OCI-LY3 (cell line): ENCODE results near the gene TRMT1.

Experiments used
- H2AFZ ChIP-seq: fragments of 200-600, 300-600 bp; shearing (Covaris generic); 2 replicates; pipeline ENCODE4 v1.6.0; 2014; ENCODE audit warnings: antibody characterized with exemption, low read depth, low read length
- H3K27ac ChIP-seq: fragments of 200-600, 300-600 bp; sonication (generic); 2 replicates; pipeline ENCODE4 v1.5.1; 2014; ENCODE audit warnings: mild to moderate bottlenecking, low read length, moderate library complexity, mixed read lengths
- H3K27me3 ChIP-seq: fragments of 200-600, 300-600 bp; sonication (generic); 2 replicates; pipeline ENCODE4 v1.6.1; 2014; ENCODE audit warnings: low read depth, low read length, mixed read lengths
- H3K36me3 ChIP-seq: fragments of 200-600, 300-600 bp; sonication (generic); replicated peaks from 2 replicates; pipeline ENCODE3; 2014; ENCODE audit warnings: low read depth, low read length, mixed read lengths
- H3K4me1 ChIP-seq: fragments of 300-600, 200-600 bp; sonication (generic); 2 replicates; pipeline ENCODE4 v1.6.1; 2014; ENCODE audit warnings: low read length, mixed read lengths
- H3K4me2 ChIP-seq: fragments of 200-600, 300-600 bp; sonication (generic); 2 replicates; pipeline ENCODE4 v1.6.1; 2014; ENCODE audit warnings: low read length, mixed read lengths
- H3K4me3 ChIP-seq: fragments of 300-600, 200-600 bp; sonication (generic); 2 replicates; pipeline ENCODE4 v1.5.1; 2014; ENCODE audit warnings: antibody characterized with exemption, mild to moderate bottlenecking, low read length, moderate library complexity
- H3K79me2 ChIP-seq: fragments of 300-600, 200-600 bp; shearing (Covaris generic); 2 replicates; pipeline ENCODE4 v1.6.1; 2014; ENCODE audit warnings: mild to moderate bottlenecking, low read length, mixed read lengths
- H3K9ac ChIP-seq: fragments of 300-600, 200-600 bp; shearing (Covaris generic); 2 replicates; pipeline ENCODE4 v1.6.0; 2014; ENCODE audit warnings: mild to moderate bottlenecking, low read length, moderate library complexity
- H3K9me3 ChIP-seq: fragments of 200-600, 300-600 bp; shearing (Covaris generic); 2 replicates; pipeline ENCODE4 v1.6.1; 2014; ENCODE audit warnings: low read length, mixed read lengths; ENCODE audit not compliant: insufficient read depth
- H4K20me1 ChIP-seq: fragments of 200-600, 300-600 bp; sonication (generic); 2 replicates; pipeline ENCODE4 v1.6.1; 2016; ENCODE audit warnings: low read length, mixed read lengths; ENCODE audit not compliant: insufficient read depth
- CTCF ChIP-seq: fragments of 200-600, 300-600 bp; sonication (generic); IDR thresholded peaks from 2 replicates; pipeline ENCODE4 v1.5.1; 2014; ENCODE audit warnings: antibody characterized with exemption, low read length, low read depth
- EZH2phosphoT487 ChIP-seq: fragments of 200-600 bp; shearing (Covaris generic); IDR thresholded peaks from 2 replicates; pipeline ENCODE4 v1.6.1; 2018; ENCODE audit warnings: antibody characterized with exemption, mixed run types, low read depth

Gene TRMT1

GRCh38 chr19:13079542-13079986 lies 37.0 kb downstream of the TRMT1 start:
- H3K36me3 ChIP-seq = no peaks in the 10 kb centered on the region
- H4K20me1 ChIP-seq = no peaks in the 10 kb centered on the region
- H3K4me2 ChIP-seq = no peak overlapping the region
- no peak overlapping the region for H2AFZ ChIP-seq
- H3K9me3 ChIP-seq = no peaks in the 10 kb centered on the region
- H3K4me1 ChIP-seq = no peaks in the 10 kb centered on the region
- no peak overlapping the region for H3K9ac ChIP-seq
- TF ChIP-seq CTCF = no peak
- TF ChIP-seq EZH2phosphoT487 = no peak
- no peaks in the 10 kb centered on the region for H3K79me2 ChIP-seq
- no peak overlapping the region for H3K4me3 ChIP-seq
- H3K27me3 ChIP-seq = no peaks in the 10 kb centered on the region
- H3K27ac ChIP-seq = no peak overlapping the region

- Histone ChIP-seq H2AFZ (no peak overlapping the region), H3K9ac (no peak overlapping the region), H3K27me3 (no peaks in the 10 kb centered on the region), H3K4me3 (no peak overlapping the region), H3K27ac (no peak overlapping the region), H4K20me1 (no peaks in the 10 kb centered on the region), H3K4me2 (no peak overlapping the region), H3K36me3 (no peaks in the 10 kb centered on the region), H3K9me3 (no peaks in the 10 kb centered on the region), H3K79me2 (no peaks in the 10 kb centered on the region), H3K4me1 (no peaks in the 10 kb centered on the region)
- TF ChIP-seq CTCF (no peak), EZH2phosphoT487 (no peak)
These were observed 37.5 kb downstream of the TRMT1 start for GRCh38 chr19:13078897-13079541.

- Histone ChIP-seq H3K9me3 (no peaks in the 10 kb centered on the region), H3K27ac (no peak overlapping the region), H2AFZ (no peak overlapping the region), H3K4me3 (no peak overlapping the region), H3K4me1 (no peaks in the 10 kb centered on the region), H3K27me3 (no peaks in the 10 kb centered on the region), H3K9ac (no peak overlapping the region), H3K4me2 (no peak overlapping the region), H4K20me1 (no peaks in the 10 kb centered on the region), H3K79me2 (no peaks in the 10 kb centered on the region), H3K36me3 (no peaks in the 10 kb centered on the region)
- no peak for TF ChIP-seq CTCF
- no peak for TF ChIP-seq EZH2phosphoT487
These were observed 38.2 kb downstream of the TRMT1 start for GRCh38 chr19:13078381-13078780.

GRCh38 chr19:13077240-13077639 lies 39.3 kb downstream of the TRMT1 start:
- Histone ChIP-seq H3K27me3 (no peaks in the 10 kb centered on the region), H4K20me1 (no peaks in the 10 kb centered on the region), H3K4me1 (no peaks in the 10 kb centered on the region), H3K27ac (no peak overlapping the region), H3K36me3 (no peaks in the 10 kb centered on the region), H2AFZ (no peak overlapping the region), H3K4me3 (no peak overlapping the region), H3K9ac (no peak overlapping the region), H3K79me2 (no peaks in the 10 kb centered on the region), H3K9me3 (no peaks in the 10 kb centered on the region), H3K4me2 (no peak overlapping the region)
- TF ChIP-seq EZH2phosphoT487 (no peak), CTCF (no peak)
